ENCODE results near the gene MLLT10.
"Not testable (repeated sequence)": the region's sequence is repeated elsewhere in the genome, so short reads cannot be mapped to it uniquely, and the experiment has no call there.

Gene MLLT10

DNA sequence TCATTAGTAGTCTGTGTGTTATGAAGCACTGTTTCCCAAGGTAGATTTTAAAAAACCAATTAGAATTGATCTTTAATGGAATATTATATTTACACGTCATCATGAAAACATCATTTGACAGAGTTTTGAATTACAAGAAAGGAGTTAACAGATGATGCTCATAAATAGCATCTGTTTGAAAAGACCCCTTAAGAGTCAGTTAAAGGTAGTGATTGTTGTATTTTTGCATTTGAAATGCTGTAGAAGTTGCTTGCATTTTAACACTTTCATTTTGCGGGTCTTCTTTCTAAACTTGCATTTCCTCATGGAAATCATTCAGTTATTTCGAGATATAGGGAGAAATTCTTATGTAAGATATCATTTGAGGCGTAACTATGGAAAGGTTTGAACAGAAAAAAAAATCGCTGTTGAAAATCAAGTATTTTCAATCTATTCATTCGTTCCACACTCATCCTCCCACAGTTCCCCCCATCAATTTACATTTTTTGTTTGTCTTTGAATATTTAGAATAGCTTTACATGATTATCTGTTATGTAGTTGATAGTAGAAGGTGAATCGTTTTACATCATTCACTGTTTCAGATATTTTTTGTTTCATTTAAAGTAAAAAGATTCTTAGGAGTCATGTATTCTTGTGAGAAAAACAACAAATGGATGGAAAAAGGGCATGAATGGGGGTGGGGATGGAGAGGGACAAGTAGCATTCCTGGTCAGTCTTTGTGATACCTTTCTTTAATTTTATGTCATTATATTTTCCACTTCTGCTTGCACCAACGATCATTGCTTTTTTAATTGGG, 5.6 kb upstream of the MLLT10 start:
- DNase-seq (ENCODE audit: low read depth) = no peak

DNA sequence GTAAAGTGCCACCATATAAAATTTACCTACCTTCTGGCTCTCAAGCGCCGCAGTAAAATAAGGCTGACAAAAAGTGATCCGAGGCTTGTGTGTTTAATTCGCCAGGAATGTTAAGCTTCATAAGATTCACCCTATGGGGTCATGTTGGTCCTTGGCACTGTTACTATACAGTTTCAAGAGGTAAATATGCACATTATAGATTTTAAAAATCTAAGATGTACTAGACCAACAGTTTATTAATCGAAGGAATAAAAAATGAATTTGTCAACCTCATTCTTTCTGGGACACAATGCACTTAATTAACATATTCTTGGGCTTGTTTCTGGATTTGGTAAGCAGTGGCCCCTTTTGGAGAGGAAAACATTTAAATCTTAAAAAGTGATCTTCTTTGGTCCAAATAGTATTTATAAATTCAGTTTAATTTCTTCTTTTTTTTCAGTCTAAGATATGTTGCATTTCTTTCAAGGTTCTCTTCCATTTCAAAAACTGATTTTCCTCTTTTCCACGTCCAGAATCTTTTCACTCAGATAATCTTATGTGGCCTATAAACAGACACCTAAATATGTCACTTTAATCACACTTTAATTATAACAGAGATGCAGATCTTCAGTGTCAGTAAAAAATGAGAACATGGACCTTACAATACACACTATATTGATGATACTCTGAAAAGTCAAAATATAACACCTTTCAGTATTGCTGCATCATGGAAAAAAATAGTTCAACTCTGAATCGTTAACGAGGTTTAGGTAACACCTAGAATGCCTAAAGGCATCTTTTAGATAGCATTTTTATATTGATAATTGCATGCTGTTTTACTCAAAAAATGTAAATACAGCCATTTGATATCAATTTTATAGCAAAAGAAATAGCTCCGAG, 4.8 kb upstream of the MLLT10 start:
- DNase-seq (ENCODE audit: low read depth) = no peak

DNA sequence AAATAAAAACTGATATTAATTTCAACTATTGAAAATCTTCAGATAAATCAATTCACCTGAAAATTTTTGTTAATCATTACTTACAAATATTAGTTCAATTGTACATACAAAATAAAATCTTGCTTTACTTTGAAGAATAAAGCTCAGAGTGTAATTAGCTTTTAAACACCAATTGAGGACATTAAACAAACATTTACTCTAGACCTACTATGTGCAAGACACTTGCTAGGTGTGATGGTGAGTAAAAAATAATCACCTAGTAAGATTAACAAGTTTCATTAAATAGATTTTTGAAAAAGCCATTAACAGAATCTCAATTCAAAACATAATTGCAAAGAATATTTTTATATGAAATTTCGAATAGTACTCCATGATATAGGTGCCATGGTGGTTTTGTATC, 3.9 kb upstream of the MLLT10 start:
- no peak for DNase-seq (ENCODE audit: low read depth)

DNA sequence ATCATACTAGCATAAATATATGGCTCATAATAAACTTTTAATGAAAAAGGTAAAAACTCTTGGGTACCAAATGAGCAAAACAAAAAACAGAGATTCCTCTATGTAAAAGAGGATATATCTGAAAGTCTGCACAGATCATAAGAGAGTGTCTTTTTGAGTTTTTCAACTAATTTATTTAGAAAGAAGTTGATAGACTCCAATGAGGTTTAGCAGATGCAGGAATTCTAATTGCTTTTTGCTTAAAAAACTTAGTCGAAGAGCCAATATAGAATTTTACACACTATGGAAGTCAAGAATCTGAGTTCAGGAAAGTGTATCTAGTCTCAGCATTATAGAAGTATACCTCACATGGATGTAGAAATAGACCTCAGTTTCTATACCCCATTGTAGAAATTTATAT, 3.4 kb upstream of the MLLT10 start:
- no peak for DNase-seq (ENCODE audit: low read depth)

DNA sequence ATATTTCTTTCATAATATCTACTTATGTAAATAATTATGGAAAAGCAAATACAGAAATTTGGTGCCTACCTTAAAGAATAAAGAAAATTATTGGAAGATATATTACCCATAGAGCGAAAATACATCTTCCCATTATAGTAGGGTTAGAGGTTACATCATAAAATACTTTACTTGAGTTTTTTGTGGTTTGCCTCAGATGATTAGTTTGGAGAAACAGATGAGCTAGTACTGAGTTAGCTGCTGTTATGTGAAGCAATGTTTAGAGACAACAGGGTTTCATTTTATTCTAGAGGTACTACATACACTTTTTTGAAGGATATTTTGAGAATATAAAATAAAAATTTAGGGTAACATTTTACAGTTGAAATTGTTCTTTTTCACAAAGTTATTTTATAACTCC, 2.9 kb upstream of the MLLT10 start:
- DNase-seq (ENCODE audit: low read depth) = no peak

DNA sequence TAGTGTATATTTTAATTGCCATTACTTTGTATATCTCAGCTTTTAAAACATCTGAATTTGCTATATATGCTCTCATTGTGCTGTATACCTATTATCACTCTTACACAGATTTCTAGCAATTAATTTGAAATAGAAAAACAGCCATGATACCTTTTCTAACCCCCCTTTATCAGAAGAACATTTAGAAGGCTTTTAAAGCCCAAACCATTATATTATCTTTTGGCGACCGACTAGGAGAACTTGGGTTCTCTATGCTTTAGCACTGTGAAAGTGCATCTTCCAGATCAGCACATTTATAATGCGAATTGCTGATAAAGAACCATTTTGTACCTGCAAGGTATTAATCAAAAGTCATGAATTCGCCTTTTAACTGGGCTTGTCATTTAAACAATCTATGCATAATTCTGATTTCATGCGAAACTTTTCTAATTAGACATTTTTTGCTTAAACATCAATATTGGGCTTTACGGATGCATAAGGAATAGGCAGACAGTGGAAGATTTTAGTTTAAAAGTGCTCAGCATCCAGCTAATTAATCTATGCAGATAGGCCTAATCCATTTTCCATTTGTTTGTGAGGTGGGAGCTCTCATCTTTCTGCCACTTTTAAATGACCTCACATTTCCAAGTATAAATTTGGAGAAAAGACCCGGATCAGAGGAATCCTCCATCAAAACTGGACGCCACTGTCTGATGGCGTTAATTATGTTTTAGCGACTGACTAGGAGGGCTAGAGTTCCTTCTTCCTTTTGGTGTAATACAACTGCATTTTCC, 1.2 kb upstream of the MLLT10 start:
- DNase-seq (ENCODE audit: low read depth) = no peak

DNA sequence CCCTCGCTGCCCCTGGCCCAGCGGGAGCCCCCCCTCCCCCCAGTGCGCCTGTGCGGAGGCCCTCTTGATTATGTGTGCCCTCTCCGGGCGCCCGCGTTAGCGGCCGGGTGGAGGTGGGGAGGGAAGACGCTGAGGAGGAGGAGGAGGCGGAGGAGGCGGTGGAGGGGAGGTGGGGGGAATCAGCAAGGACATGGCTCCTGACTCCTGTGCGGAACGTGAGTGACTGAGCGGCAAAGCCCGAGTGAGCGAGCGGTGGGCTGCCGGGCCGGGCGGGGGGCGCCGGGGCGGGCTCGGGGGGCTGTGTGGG, 201 bp downstream of the MLLT10 start:
- DNase-seq (ENCODE audit: low read depth) = no peak

DNA sequence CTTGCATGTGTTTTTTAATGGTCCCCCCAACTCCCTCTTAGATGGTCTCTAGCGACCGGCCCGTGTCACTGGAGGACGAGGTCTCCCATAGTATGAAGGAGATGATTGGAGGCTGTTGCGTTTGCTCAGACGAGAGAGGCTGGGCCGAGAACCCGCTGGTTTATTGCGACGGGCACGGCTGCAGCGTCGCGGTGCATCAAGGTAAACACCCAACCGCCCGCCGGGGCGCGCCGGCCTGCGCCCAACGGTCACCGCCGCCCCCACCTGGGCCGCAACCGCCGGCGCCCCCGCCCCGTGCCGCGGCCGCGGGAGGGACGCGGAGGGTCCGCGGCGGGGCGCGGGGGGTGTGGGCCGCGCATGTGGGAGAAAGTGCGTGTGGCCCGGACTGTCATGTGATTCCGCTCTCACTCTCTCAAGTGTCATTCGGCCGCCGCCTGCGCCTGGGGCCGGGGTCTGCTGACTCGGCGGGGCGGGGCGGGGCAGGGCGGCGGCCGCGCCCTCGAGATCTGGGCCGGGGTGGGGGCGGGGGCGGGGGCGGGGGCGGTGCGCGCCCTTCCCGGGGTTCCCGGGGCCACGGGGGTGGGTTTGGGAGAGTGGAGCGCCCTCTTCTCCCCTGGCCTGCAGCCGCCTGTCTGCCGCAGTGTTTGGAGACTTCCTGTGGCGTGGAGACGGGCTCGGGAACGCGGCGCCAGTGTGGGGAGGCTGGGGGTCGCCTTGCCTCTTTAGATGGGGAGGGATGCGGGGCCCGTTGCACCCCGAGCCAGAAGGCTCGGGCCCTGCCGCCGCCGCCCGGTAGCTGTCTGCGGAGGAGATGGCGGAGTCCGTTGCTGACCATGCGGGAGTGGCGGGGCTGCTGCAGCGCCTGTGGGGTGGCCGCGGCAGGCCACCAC, 817 bp downstream of the MLLT10 start:
- peak; percentile 43 for DNase-seq (ENCODE audit: low read depth)

DNA sequence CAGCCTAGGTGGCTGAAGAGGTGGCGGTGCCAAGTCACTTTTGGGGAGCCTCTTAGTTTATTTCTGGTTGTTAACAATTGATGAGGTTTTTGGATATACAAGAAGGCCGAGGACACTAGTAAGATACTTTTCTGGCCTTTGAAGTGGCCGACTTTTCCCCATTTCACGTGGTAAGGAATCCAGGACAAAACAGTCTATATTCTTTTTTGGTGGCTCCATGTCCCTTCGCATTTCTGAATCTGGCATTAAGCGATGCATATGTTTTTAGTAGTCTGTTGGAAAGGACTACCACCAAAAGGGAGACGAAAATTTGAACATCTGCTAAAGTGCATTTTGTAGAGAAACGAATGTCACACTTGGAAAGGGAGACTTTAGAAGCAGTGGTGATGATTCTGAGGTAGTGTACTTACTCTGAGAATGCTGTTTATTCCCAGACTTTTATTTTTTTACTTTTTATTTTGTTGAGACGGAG, 1.5 kb downstream of the MLLT10 start:
- no peak for DNase-seq (ENCODE audit: low read depth)

DNA sequence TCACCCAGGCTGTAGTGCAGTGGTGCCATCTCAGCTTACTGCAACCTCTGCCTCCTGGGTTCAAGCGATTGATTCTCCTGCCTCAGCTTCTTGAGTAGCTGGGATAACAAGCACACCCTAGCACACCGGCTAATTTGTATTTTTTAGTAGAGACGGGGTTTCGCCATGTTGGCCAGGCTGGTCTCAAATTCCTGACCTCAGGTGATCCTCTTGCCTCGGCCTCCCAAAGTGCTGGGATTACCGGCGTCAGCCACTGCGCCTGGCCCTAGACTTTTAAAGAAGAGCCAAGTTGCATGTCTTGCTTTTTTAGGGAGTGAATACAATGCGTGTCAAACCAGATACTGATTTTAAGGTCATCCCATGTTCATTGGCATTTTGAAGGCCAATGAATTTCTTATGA, 1.9 kb downstream of the MLLT10 start:
- not testable (repeated sequence) for DNase-seq (ENCODE audit: low read depth)

DNA sequence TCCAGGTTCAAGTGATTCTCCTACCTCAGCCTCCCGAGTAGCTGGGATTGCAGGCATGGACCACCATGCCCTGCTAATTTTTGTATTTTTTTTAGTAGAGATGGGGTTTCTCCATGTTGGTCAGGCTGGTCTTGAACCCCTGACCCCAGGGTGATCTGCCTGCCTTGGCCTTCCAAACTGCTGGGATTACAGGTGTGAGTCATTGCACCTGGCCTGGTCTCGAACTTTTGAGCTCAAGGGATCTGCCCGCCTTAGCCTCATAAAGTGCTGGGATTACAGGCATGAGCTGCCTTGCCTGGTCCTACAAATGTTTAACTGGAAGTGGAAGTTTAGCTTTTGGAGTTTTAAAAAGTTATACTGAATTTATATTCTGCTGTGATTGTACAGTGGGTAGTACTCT, 2.8 kb downstream of the MLLT10 start:
- no peak for DNase-seq (ENCODE audit: low read depth)

DNA sequence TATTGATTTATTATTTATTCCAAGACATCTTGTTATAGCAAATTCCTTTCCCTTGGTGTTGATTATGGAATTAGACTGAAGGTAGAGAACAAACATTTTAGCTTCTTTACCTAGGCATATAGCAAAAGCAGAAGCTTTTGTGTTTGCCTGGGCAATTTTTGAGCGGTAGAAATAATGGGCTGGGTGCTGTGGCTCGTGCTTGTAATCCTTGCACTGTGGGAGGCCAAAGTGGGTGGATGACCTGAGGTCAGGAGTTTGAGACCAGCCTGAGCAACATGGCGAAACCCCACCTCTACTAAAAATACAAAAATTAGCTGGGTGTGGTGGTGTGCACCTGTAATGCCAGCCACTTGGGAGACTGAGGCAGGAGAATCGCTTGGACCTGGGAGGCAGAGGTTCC, 6.7 kb downstream of the MLLT10 start:
- DNase-seq (ENCODE audit: low read depth) = not testable (repeated sequence)

DNA sequence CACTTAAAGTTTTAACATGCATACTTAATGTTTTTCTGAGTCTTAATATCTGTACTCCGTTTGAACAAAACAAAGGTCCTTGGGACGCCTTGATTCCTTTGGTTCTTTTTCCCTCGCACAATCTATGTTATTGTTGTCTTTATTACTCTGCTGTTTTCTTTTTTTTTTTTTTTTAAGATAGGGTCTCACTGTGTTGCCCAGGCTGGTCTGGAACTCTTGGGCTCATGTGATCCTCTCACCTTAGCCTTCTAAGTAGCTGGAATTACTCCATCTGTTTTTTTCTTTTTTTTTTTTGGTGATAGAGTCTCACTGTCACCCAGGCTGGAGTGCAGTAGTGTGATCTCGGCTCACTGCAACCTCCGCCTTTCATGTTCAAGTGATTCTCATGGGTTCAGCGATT, 13.2 kb downstream of the MLLT10 start:
- DNase-seq (ENCODE audit: low read depth) = no peak

DNA sequence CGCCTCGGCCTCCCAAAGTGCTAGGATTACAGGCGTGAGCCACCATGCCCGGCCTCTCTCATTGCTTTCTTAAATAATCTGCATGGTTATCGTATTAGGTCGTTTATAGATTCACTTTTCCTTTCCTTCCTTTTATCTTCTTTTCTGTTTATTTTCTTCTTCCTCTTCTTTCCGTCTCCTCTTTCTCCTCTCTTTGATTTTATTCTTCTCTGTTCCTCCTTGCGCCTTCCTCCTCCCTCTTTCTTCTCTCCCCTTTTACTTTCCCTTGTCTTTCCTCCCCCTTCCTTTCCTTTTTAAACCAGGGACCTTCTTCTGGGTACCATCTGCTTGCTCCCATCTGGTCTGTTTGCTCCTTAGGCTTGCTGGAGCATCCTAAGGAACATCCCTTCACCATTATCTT, 18.6 kb downstream of the MLLT10 start:
- no peak for DNase-seq (ENCODE audit: low read depth)

DNA sequence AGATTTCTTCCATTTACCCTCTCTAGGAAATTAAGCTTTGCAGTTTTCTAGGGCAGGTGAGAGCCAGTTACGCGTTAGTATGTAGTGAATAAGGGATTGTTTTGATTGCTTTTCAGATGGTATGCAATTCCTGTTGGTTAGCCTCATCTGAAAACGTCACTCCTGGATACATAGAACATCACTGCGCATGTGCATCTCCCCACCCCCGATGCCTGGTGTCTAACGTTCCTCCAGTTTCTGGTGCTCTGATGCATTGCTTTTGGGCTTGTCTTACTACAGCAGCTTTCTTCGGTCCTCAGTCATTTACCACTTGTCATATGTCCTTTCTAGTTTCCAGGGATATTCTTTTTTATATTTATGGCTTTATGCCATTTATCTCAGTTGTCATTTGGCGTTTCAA, 22.5 kb downstream of the MLLT10 start:
- DNase-seq (ENCODE audit: low read depth) = no peak

DNA sequence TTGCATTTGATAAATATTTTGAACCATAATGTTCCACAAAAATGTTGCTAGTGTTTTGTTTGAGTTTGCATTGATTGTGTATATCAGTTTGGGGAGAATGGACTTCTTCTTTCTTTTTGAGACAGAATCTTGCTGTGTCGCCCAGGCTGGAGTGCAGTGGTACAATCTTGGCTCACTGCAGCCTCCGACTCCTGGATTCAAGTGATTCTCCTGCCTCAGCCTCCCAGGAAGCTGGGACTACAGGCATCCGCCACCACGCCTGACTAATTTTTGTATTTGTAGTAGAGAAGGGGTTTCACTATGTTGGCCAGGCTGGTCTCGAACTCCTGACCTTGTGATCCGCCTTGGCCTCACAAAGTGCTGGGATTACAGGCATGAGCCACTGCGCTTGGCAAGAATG, 25.0 kb downstream of the MLLT10 start:
- DNase-seq (ENCODE audit: low read depth) = not testable (repeated sequence)

DNA sequence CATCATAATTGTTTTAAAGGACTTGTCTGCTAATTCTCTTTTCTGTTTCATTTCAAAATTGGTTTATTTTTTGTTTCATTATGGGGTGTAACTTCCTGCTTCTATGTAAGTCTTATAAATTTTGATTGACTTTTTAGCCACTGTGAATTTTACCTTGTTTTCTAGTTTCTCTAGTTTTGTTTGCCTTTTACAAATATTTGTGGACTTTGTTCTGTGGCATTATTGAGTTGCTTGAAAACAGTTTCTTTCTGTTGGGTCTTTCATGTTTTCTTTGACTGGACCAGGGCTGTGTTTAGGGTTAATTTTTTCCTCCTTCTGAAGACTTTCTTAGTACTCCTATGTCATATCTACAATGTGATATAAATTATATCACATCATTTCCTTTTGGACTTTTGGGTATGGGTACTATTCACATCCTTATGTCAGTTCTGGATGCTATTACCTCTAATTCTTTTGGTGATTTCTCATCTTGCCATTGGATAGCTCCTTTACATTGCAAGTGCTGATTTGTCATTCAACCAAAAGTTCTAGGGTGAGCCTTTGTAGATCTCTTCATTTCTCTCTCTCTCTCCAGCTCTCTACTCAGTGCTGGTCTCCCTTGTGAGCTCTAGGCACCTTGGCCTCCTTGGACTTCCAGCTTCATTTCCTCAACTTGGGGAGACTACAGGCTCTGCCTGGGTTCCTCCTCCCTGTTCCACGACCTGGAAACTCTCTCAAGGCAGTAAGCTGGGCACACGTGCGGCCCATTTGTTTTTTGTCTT, 36.9 kb downstream of the MLLT10 start:
- no peak for DNase-seq (ENCODE audit: low read depth)

DNA sequence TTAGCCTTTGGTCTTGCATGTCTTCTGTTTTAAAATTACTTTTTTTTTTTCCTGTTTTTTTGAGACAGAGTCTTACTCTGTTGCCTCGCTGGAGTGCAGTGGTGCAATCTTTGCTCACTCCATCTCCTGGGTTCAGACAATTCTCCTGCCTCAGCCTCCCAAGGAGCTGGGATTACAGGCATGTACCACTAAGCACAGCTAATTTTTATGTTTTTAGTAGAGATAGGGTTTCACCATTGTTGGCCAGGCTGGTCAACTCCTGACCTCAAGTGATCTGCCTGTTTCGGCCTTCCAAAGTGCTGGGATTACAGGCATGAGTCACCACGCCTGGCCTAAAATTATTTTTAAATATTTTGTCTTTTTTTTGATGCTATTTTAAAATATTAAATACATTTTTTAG, 38.5 kb downstream of the MLLT10 start:
- no peak for DNase-seq (ENCODE audit: low read depth)

DNA sequence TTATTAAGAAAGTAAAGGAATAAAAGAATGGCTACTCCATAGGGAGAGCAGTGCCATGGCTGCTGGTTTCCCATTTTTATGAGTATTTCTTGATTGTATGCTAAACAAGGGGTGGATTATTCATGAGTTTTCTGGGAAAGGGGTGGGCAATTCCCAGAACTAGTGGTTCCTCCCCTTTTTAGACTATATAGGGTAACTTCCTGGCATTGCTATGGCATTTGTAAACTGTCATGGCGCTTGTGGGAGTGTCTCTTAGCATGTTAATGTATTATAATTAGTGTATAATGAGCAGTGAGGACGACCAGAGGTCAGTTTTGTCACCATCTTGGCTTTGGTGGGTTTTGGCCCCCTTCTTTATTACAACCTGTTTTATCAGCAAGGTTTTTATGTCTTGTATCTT, 40.5 kb downstream of the MLLT10 start:
- not testable (repeated sequence) for DNase-seq (ENCODE audit: low read depth)

DNA sequence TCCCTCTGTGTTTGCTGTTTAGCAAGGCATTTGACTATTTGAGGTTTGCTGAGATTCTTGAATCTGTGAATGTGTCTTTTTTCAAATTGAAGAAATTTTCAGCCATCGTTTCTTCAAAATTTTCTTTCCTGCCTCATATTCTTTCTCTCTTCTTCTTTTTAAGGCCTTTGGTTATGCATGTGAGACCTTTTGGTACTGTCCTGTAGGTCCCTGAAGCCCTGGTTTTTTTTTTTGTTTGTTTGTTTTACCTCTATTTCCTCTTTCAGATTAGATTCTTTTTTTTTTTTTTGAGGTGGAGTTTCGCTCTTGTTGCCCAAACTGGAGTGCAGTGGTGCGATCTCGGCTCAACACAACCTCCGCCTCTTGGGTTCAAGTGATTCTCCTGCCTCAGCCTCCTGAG, 45.3 kb downstream of the MLLT10 start:
- no peak for DNase-seq (ENCODE audit: low read depth)

DNA sequence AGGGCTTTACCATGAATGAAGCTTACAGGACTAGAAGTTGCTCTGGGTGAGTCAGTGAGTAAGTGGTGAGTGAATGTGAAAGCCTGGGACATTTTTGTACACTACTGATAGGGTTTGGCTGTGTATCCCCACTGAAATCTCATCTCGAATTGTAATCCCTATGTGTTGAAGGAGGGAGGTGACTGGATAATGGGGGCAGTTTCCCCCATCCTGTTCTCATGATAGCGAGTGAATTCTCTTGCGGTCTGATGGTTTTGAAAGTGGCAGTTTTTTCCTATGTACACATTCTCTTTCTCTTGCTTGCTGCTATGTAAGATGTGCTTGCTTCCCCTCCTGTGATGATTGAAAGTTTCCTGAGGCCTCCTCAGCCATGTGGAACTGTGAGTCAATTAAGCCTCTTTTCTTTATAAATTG, 47.4 kb downstream of the MLLT10 start:
- not testable (repeated sequence) for DNase-seq (ENCODE audit: low read depth)

Data from T-helper 22 cell (primary cell).